GM19099 (cell line): Measurements from ENCODE around the gene MYH7.

Experiments used
- POLR2A ChIP-seq: IDR thresholded peaks from 3 replicates; pipeline ENCODE4 v1.6.1; 2011; ENCODE audit warnings: low read depth; ENCODE audit not compliant: insufficient read length; ENCODE audit errors: extremely low read depth

The MYH7 gene

GRCh38 chr14:23386999-23387398 lies 48.5 kb downstream of the MYH7 start:
- no peak for TF ChIP-seq POLR2A

- no peak for TF ChIP-seq POLR2A
Measured at GRCh38 chr14:23385642-23386265, 49.7 kb downstream of the MYH7 start.

GRCh38 chr14:23385244-23385641 lies 50.2 kb downstream of the MYH7 start:
- TF ChIP-seq POLR2A = no peak

- no peak for TF ChIP-seq POLR2A
Measured at GRCh38 chr14:23384364-23385080, 50.9 kb downstream of the MYH7 start.

GRCh38 chr14:23382731-23383440 lies 52.6 kb downstream of the MYH7 start:
- no peak for TF ChIP-seq POLR2A

- TF ChIP-seq POLR2A = no peak
Measured at GRCh38 chr14:23382276-23382675, 53.2 kb downstream of the MYH7 start.

GRCh38 chr14:23381871-23382270 lies 53.6 kb downstream of the MYH7 start:
- no peak for TF ChIP-seq POLR2A

GRCh38 chr14:23380976-23381375 lies 54.5 kb downstream of the MYH7 start:
- TF ChIP-seq POLR2A = no peak

GRCh38 chr14:23380197-23380914 lies 55.1 kb downstream of the MYH7 start:
- TF ChIP-seq POLR2A = no peak

- no peak for TF ChIP-seq POLR2A
Measured at GRCh38 chr14:23379366-23380196, 55.9 kb downstream of the MYH7 start.

GRCh38 chr14:23378612-23379220 lies 56.7 kb downstream of the MYH7 start:
- TF ChIP-seq POLR2A = no peak

GRCh38 chr14:23377573-23378563 lies 57.6 kb downstream of the MYH7 start:
- TF ChIP-seq POLR2A = no peak

- no peak for TF ChIP-seq POLR2A
Measured at GRCh38 chr14:23377198-23377550, 58.3 kb downstream of the MYH7 start.
